OCI-LY3 (cell line): Measurements from ENCODE around the gene RPL15.

Experiments used
- H2AFZ ChIP-seq: fragments of 200-600, 300-600 bp; shearing (Covaris generic); 2 replicates; pipeline ENCODE4 v1.6.0; 2014; ENCODE audit warnings: antibody characterized with exemption, low read depth, low read length
- H3K27ac ChIP-seq: fragments of 200-600, 300-600 bp; sonication (generic); 2 replicates; pipeline ENCODE4 v1.5.1; 2014; ENCODE audit warnings: mild to moderate bottlenecking, low read length, moderate library complexity, mixed read lengths
- H3K27me3 ChIP-seq: fragments of 200-600, 300-600 bp; sonication (generic); 2 replicates; pipeline ENCODE4 v1.6.1; 2014; ENCODE audit warnings: low read depth, low read length, mixed read lengths
- H3K36me3 ChIP-seq: fragments of 200-600, 300-600 bp; sonication (generic); replicated peaks from 2 replicates; pipeline ENCODE3; 2014; ENCODE audit warnings: low read depth, low read length, mixed read lengths
- H3K4me1 ChIP-seq: fragments of 300-600, 200-600 bp; sonication (generic); 2 replicates; pipeline ENCODE4 v1.6.1; 2014; ENCODE audit warnings: low read length, mixed read lengths
- H3K4me2 ChIP-seq: fragments of 200-600, 300-600 bp; sonication (generic); 2 replicates; pipeline ENCODE4 v1.6.1; 2014; ENCODE audit warnings: low read length, mixed read lengths
- H3K4me3 ChIP-seq: fragments of 300-600, 200-600 bp; sonication (generic); 2 replicates; pipeline ENCODE4 v1.5.1; 2014; ENCODE audit warnings: antibody characterized with exemption, mild to moderate bottlenecking, low read length, moderate library complexity
- H3K79me2 ChIP-seq: fragments of 300-600, 200-600 bp; shearing (Covaris generic); 2 replicates; pipeline ENCODE4 v1.6.1; 2014; ENCODE audit warnings: mild to moderate bottlenecking, low read length, mixed read lengths
- H3K9ac ChIP-seq: fragments of 300-600, 200-600 bp; shearing (Covaris generic); 2 replicates; pipeline ENCODE4 v1.6.0; 2014; ENCODE audit warnings: mild to moderate bottlenecking, low read length, moderate library complexity
- H3K9me3 ChIP-seq: fragments of 200-600, 300-600 bp; shearing (Covaris generic); 2 replicates; pipeline ENCODE4 v1.6.1; 2014; ENCODE audit warnings: low read length, mixed read lengths; ENCODE audit not compliant: insufficient read depth
- H4K20me1 ChIP-seq: fragments of 200-600, 300-600 bp; sonication (generic); 2 replicates; pipeline ENCODE4 v1.6.1; 2016; ENCODE audit warnings: low read length, mixed read lengths; ENCODE audit not compliant: insufficient read depth
- CTCF ChIP-seq: fragments of 200-600, 300-600 bp; sonication (generic); IDR thresholded peaks from 2 replicates; pipeline ENCODE4 v1.5.1; 2014; ENCODE audit warnings: antibody characterized with exemption, low read length, low read depth
- EZH2phosphoT487 ChIP-seq: fragments of 200-600 bp; shearing (Covaris generic); IDR thresholded peaks from 2 replicates; pipeline ENCODE4 v1.6.1; 2018; ENCODE audit warnings: antibody characterized with exemption, mixed run types, low read depth

The RPL15 gene

GRCh38 chr3:23961066-23961465, 44.1 kb downstream of the RPL15 start:
- Histone ChIP-seq H3K27me3 (no peaks in the 10 kb centered on the region), H3K79me2 (no peaks in the 10 kb centered on the region), H3K27ac (no peak overlapping the region), H3K4me1 (no peaks in the 10 kb centered on the region), H3K4me2 (no peak overlapping the region), H3K4me3 (no peak overlapping the region), H2AFZ (no peak overlapping the region), H3K9me3 (no peaks in the 10 kb centered on the region), H3K9ac (no peak overlapping the region), H4K20me1 (no peaks in the 10 kb centered on the region), H3K36me3 (peaks cover 6% of the 10 kb centered on the region)
- TF ChIP-seq EZH2phosphoT487, result no peak
- TF ChIP-seq CTCF, result no peak

- no peaks in the 10 kb centered on the region for H3K79me2 ChIP-seq
- no peaks in the 10 kb centered on the region for H4K20me1 ChIP-seq
- no peak overlapping the region for H3K4me2 ChIP-seq
- no peak overlapping the region for H2AFZ ChIP-seq
- TF ChIP-seq CTCF (no peak), EZH2phosphoT487 (no peak)
- H3K27me3 ChIP-seq, result no peaks in the 10 kb centered on the region
- H3K4me1 ChIP-seq, result no peaks in the 10 kb centered on the region
- no peak overlapping the region for H3K27ac ChIP-seq
- H3K4me3 ChIP-seq, result no peak overlapping the region
- H3K9me3 ChIP-seq, result no peaks in the 10 kb centered on the region
- H3K9ac ChIP-seq, result no peak overlapping the region
- H3K36me3 ChIP-seq, result peaks cover 6% of the 10 kb centered on the region
Measured at GRCh38 chr3:23961913-23962312, 45.0 kb downstream of the RPL15 start.

- peaks cover 6% of the 10 kb centered on the region for H3K36me3 ChIP-seq
Measured at GRCh38 chr3:23964537-23965235, 47.8 kb downstream of the RPL15 start.

GRCh38 chr3:23966328-23966727, 49.4 kb downstream of the RPL15 start:
- H3K27me3 ChIP-seq, result no peaks in the 10 kb centered on the region
- no peaks in the 10 kb centered on the region for H3K9me3 ChIP-seq
- H3K79me2 ChIP-seq, result no peaks in the 10 kb centered on the region
- no peak for TF ChIP-seq EZH2phosphoT487
- no peak for TF ChIP-seq CTCF
- H4K20me1 ChIP-seq, result no peaks in the 10 kb centered on the region
- no peak overlapping the region for H3K4me3 ChIP-seq
- H2AFZ ChIP-seq, result no peak overlapping the region
- H3K36me3 ChIP-seq, result peaks cover 6% of the 10 kb centered on the region
- H3K9ac ChIP-seq, result no peak overlapping the region
- no peak overlapping the region for H3K27ac ChIP-seq
- no peaks in the 10 kb centered on the region for H3K4me1 ChIP-seq
- H3K4me2 ChIP-seq, result no peak overlapping the region

More at GRCh38 chr3:23964537-23965235, 47.8 kb downstream of the RPL15 start:
- Histone ChIP-seq H3K27ac (no peak overlapping the region), H3K4me2 (no peak overlapping the region), H3K9me3 (no peaks in the 10 kb centered on the region), H3K9ac (no peak overlapping the region), H2AFZ (no peak overlapping the region), H3K79me2 (no peaks in the 10 kb centered on the region), H3K27me3 (no peaks in the 10 kb centered on the region), H4K20me1 (no peaks in the 10 kb centered on the region), H3K4me1 (no peaks in the 10 kb centered on the region), H3K4me3 (no peak overlapping the region)
- TF ChIP-seq EZH2phosphoT487 (no peak), CTCF (peak; percentile 20; the same call in 1 of the 2 replicates)
